Nephron (organoid): ENCODE data around the gene SLC6A18.

Experiments
- H3K27ac Mint-ChIP-seq, 3 experiments: 2 replicates each; pipeline ENCODE4 v1.8.0; 2020; ENCODE audit warnings: mixed read lengths in 3 of 3, mild to moderate bottlenecking in 2 of 3, moderate library complexity in 1 of 3
- H3K27me3 Mint-ChIP-seq: 2 replicates; pipeline ENCODE4 v1.8.0; 2021; ENCODE audit warnings: low read depth, mild to moderate bottlenecking, moderate library complexity, mixed read lengths
- H3K36me3 Mint-ChIP-seq: 2 replicates; pipeline ENCODE4 v1.8.0; 2020; ENCODE audit warnings: low read depth, mixed read lengths
- H3K4me1 Mint-ChIP-seq: 2 replicates; pipeline ENCODE4 v1.8.0; 2020; ENCODE audit warnings: mixed read lengths
- H3K4me3 Mint-ChIP-seq, 3 experiments: 2 replicates each; pipeline ENCODE4 v1.8.0; 2020; ENCODE audit warnings: mild to moderate bottlenecking in 3 of 3, mixed read lengths in 3 of 3, moderate library complexity in 2 of 3
- H3K9me3 Mint-ChIP-seq: 2 replicates; pipeline ENCODE4 v1.8.0; 2020; ENCODE audit warnings: mixed read lengths
- CTCF ChIP-seq, 3 experiments: fragments of 200-600 bp; sonication (generic); IDR thresholded peaks; one replicate each; pipeline ENCODE4 v1.5.0; 2021; ENCODE audit warnings: antibody characterized with exemption in 3 of 3; ENCODE audit not compliant: unreplicated experiment in 3 of 3

SLC6A18 gene

GRCh38 chr5:1203311-1203967 is 21.7 kb upstream of the SLC6A18 start:
- Mint-ChIP-seq H3K36me3 (no peaks in the 10 kb centered on the region), H3K4me3 (no peak overlapping the region), H3K27ac (no peak overlapping the region), H3K27me3 (peaks cover 18% of the 10 kb centered on the region), H3K4me1 (peaks cover 25% of the 10 kb centered on the region), H3K9me3 (no peaks in the 10 kb centered on the region)
- no peak for TF ChIP-seq CTCF (IDR thresholded peaks at IDR 0.05; ENCODE audit: unreplicated experiment in 3 of 3)

GRCh38 chr5:1203968-1204692 is 21.1 kb upstream of the SLC6A18 start:
- Mint-ChIP-seq H3K27me3 (peaks cover 18% of the 10 kb centered on the region), H3K27ac (peak overlapping the region in 1 of 3 experiments; percentile 90), H3K9me3 (no peaks in the 10 kb centered on the region), H3K36me3 (no peaks in the 10 kb centered on the region), H3K4me1 (peaks cover 25% of the 10 kb centered on the region), H3K4me3 (no peak overlapping the region)
- TF ChIP-seq CTCF (IDR thresholded peaks at IDR 0.05; ENCODE audit: unreplicated experiment in 3 of 3): no peak

- peak overlapping the region in 1 of 3 experiments; percentile 61 for H3K4me3 Mint-ChIP-seq
- H3K36me3 Mint-ChIP-seq: no peaks in the 10 kb centered on the region
- H3K27ac Mint-ChIP-seq: peak overlapping the region; percentile 58 to 93 (median 90)
- H3K27me3 Mint-ChIP-seq: peaks cover 18% of the 10 kb centered on the region
- H3K9me3 Mint-ChIP-seq: no peaks in the 10 kb centered on the region
- peaks cover 25% of the 10 kb centered on the region for H3K4me1 Mint-ChIP-seq
- peak; percentile 49 to 78 (median 59) for TF ChIP-seq CTCF (IDR thresholded peaks at IDR 0.05; ENCODE audit: unreplicated experiment in 3 of 3)
These were observed 20.4 kb upstream of the SLC6A18 start for GRCh38 chr5:1204693-1205242.

- no peak overlapping the region for H3K4me3 Mint-ChIP-seq
- H3K9me3 Mint-ChIP-seq: no peaks in the 10 kb centered on the region
- H3K4me1 Mint-ChIP-seq: peaks cover 25% of the 10 kb centered on the region
- TF ChIP-seq CTCF (IDR thresholded peaks at IDR 0.05; ENCODE audit: unreplicated experiment in 3 of 3): no peak
- no peaks in the 10 kb centered on the region for H3K36me3 Mint-ChIP-seq
- H3K27me3 Mint-ChIP-seq: peaks cover 21% of the 10 kb centered on the region
- H3K27ac Mint-ChIP-seq: peak overlapping the region; percentile 58 to 93 (median 90)
These were observed 19.7 kb upstream of the SLC6A18 start for GRCh38 chr5:1205255-1206180.

- no peaks in the 10 kb centered on the region for H3K9me3 Mint-ChIP-seq
- peaks cover 26% of the 10 kb centered on the region for H3K27me3 Mint-ChIP-seq
- H3K4me1 Mint-ChIP-seq: peaks cover 25% of the 10 kb centered on the region
- no peaks in the 10 kb centered on the region for H3K36me3 Mint-ChIP-seq
- H3K27ac Mint-ChIP-seq: peak overlapping the region in 1 of 3 experiments; percentile 41
- H3K4me3 Mint-ChIP-seq: no peak overlapping the region
- TF ChIP-seq CTCF (IDR thresholded peaks at IDR 0.05; ENCODE audit: unreplicated experiment in 3 of 3): no peak
These were observed 18.4 kb upstream of the SLC6A18 start for GRCh38 chr5:1206521-1207412.
